Activated T-helper 2 cell treated with anti-CD3 and anti-CD28 coated beads, Interferon-gamma antibody, Interleukin-2, Interleukin-4, amounts not matched to agents 10 μg/mL and 5 μg/mL and 100 μg/mL, durations not matched to agents 14 hours and 24 hours and 36 hours (primary cell): ENCODE data around the gene PRTN3. TPM values are rescaled to one million over a fixed set of nuclear protein-coding genes. Genes with fewer than 3 reads are reported as not detected.

ENCODE experiments used
- DNase-seq: peaks from one replicate; pipeline ENCODE4 v3.0.0; 2021; ENCODE audit warnings: low spot score
- H3K27ac Mint-ChIP-seq: one replicate; pipeline ENCODE4 v1.8.0; 2021; ENCODE audit warnings: mixed read lengths
- H3K27me3 Mint-ChIP-seq: one replicate; pipeline ENCODE4 v1.8.0; 2021; ENCODE audit warnings: low read depth, mixed read lengths
- H3K36me3 Mint-ChIP-seq: one replicate; pipeline ENCODE4 v1.8.0; 2021; ENCODE audit warnings: low read depth, mixed read lengths
- H3K4me1 Mint-ChIP-seq: one replicate; pipeline ENCODE4 v1.8.0; 2021; ENCODE audit warnings: low read depth, mixed read lengths
- H3K4me3 Mint-ChIP-seq: one replicate; pipeline ENCODE4 v1.8.0; 2021; ENCODE audit warnings: low read depth, mild to moderate bottlenecking, moderate library complexity, mixed read lengths
- H3K9me3 Mint-ChIP-seq: one replicate; pipeline ENCODE4 v1.8.0; 2021; ENCODE audit warnings: mixed read lengths
- intact Hi-C: fragments of 100-400 bp; cut with micrococcal nuclease; formaldehyde crosslinking; loops from one replicate; pipeline ENCODE4 v1.15.1; 2023
- total RNA-seq: library from RNA; stranded (reverse); gene quantifications from 2 replicates; pipeline ENCODE4 v1.2.3, GENCODE V29; 2022

The PRTN3 gene
- total RNA-seq, 1 donor from 2014 or later = not detected

GRCh38 chr19:806815-807421 is 33.9 kb upstream of the PRTN3 start:
- Mint-ChIP-seq H3K36me3 (peaks cover 72% of the 10 kb centered on the region), H3K9me3 (no peaks in the 10 kb centered on the region), H3K4me1 (peaks cover 2% of the 10 kb centered on the region), H3K27ac (no peak overlapping the region), H3K4me3 (no peak overlapping the region), H3K27me3 (no peaks in the 10 kb centered on the region)
- no peak for DNase-seq
- intact Hi-C loops = no loop called here

DNA sequence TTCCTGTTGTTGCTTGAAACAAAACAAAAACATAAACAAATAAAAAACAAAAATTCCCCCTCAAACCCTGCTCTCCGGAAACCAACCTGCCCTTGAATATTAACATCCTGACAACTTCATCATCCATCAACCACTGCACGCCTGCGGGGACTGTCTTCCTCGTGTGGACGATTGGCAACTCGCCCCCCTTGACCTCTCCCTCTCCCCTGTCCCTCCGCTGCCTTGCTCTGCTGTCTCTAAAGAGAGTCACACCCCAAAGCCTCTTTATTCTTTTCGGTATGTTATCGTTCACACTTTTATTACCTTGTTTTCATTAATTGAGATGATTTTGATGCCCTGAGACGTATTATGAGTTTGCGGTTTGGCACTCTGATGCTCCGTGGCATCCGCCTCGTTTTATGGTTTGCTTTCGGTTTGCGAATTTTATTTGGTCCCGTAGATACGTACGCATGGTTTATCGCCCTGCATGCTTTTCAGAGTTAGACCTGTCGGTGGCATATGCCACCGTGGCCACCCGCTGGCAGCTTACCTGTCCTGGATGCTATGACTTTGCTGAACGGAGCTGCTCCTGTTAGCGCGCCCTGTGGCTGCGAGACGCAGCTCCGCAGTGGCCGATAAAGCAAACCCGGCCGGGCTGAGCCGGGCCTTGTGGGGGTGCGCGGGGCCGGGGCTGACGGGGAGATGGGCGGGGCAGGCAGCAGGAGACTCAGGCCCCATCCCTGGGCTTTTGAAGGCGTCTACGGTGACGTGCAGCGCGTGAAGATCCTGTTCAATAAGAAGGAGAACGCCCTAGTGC is 33.0 kb upstream of the PRTN3 start:
- H3K27ac Mint-ChIP-seq = no peak overlapping the region
- H3K4me1 Mint-ChIP-seq = peaks cover 2% of the 10 kb centered on the region
- no peaks in the 10 kb centered on the region for H3K9me3 Mint-ChIP-seq
- intact Hi-C loops = no loop called here
- no peak overlapping the region for H3K4me3 Mint-ChIP-seq
- H3K36me3 Mint-ChIP-seq = peaks cover 63% of the 10 kb centered on the region
- DNase-seq = no peak
- no peaks in the 10 kb centered on the region for H3K27me3 Mint-ChIP-seq

DNA sequence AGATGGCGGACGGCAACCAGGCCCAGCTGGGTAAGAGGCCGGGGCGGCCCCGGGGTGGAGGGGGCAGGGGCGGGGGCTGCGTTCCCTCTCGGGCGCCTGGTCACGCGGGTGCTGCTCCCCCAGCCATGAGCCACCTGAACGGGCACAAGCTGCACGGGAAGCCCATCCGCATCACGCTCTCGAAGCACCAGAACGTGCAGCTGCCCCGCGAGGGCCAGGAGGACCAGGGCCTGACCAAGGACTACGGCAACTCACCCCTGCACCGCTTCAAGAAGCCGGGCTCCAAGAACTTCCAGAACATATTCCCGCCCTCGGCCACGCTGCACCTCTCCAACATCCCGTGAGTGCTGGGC is 32.4 kb upstream of the PRTN3 start:
- intact Hi-C loops = no loop called here
- H3K27me3 Mint-ChIP-seq = no peaks in the 10 kb centered on the region
- no peak overlapping the region for H3K4me3 Mint-ChIP-seq

DNA sequence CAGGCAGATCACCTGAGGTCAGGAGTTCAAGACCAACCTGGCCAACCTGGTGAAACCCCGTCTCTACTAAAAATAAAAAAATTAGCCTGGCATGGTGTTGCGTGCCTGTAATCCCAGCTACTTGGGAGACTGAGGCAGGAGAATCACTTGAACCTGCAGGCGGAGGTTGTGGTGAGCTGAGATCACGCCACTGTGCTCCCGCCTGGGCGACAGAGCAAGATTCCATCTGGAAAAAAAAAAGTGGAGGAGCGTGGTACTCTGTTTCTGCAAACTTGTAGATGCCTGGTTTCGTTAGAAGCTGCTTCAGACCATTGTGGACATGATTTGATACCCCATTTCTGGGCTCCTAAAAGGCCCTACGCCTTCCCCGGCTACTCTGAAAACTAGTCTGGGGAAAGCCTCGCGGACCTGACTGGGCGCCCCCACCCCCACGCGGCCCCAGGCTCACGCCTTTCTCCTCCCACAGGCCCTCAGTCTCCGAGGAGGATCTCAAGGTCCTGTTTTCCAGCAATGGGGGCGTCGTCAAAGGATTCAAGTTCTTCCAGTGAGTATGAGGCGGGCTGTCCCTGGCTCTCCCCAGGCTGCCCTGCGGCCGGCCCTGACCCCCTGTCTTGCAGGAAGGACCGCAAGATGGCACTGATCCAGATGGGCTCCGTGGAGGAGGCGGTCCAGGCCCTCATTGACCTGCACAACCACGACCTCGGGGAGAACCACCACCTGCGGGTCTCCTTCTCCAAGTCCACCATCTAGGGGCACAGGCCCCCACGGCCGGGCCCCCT is 30.5 kb upstream of the PRTN3 start:
- Mint-ChIP-seq H3K4me1 (peaks cover 2% of the 10 kb centered on the region), H3K27ac (no peak overlapping the region), H3K9me3 (no peaks in the 10 kb centered on the region), H3K4me3 (no peak overlapping the region), H3K36me3 (peaks cover 58% of the 10 kb centered on the region), H3K27me3 (no peaks in the 10 kb centered on the region)
- intact Hi-C loops = no loop called here
- no peak for DNase-seq

More for the DNA sequence above, 32.4 kb upstream of the PRTN3 start:
- Mint-ChIP-seq H3K36me3 (peaks cover 60% of the 10 kb centered on the region), H3K27ac (no peak overlapping the region), H3K4me1 (peaks cover 2% of the 10 kb centered on the region), H3K9me3 (no peaks in the 10 kb centered on the region)
- DNase-seq = no peak

DNA sequence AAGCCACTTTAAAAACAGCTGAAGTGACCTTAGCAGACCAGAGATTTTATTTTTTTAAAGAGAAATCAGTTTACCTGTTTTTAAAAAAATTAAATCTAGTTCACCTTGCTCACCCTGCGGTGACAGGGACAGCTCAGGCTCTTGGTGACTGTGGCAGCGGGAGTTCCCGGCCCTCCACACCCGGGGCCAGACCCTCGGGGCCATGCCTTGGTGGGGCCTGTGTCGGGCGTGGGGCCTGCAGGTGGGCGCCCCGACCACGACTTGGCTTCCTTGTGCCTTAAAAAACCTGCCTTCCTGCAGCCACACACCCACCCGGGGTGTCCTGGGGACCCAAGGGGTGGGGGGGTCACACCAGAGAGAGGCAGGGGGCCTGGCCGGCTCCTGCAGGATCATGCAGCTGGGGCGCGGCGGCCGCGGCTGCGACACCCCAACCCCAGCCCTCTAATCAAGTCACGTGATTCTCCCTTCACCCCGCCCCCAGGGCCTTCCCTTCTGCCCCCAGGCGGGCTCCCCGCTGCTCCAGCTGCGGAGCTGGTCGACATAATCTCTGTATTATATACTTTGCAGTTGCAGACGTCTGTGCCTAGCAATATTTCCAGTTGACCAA is 29.8 kb upstream of the PRTN3 start:
- no peak overlapping the region for H3K27ac Mint-ChIP-seq
- peaks cover 2% of the 10 kb centered on the region for H3K4me1 Mint-ChIP-seq
- H3K36me3 Mint-ChIP-seq = peaks cover 59% of the 10 kb centered on the region
- intact Hi-C loops = no loop called here
- H3K27me3 Mint-ChIP-seq = no peaks in the 10 kb centered on the region
- no peaks in the 10 kb centered on the region for H3K9me3 Mint-ChIP-seq
- DNase-seq = no peak
- no peak overlapping the region for H3K4me3 Mint-ChIP-seq

DNA sequence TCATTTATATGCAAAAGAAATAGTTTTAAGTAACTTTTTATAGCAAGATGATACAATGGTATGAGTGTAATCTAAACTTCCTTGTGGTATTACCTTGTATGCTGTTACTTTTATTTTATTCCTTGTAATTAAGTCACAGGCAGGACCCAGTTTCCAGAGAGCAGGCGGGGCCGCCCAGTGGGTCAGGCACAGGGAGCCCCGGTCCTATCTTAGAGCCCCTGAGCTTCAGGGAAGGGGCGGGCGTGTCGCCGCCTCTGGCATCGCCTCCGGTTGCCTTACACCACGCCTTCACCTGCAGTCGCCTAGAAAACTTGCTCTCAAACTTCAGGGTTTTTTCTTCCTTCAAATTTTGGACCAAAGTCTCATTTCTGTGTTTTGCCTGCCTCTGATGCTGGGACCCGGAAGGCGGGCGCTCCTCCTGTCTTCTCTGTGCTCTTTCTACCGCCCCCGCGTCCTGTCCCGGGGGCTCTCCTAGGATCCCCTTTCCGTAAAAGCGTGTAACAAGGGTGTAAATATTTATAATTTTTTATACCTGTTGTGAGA is 29.2 kb upstream of the PRTN3 start:
- peaks cover 2% of the 10 kb centered on the region for H3K4me1 Mint-ChIP-seq
- H3K27ac Mint-ChIP-seq = no peak overlapping the region
- no peaks in the 10 kb centered on the region for H3K27me3 Mint-ChIP-seq
- H3K9me3 Mint-ChIP-seq = peaks cover 4% of the 10 kb centered on the region
- no peak overlapping the region for H3K4me3 Mint-ChIP-seq
- DNase-seq = no peak
- H3K36me3 Mint-ChIP-seq = peaks cover 63% of the 10 kb centered on the region
- intact Hi-C loops = no loop called here

DNA sequence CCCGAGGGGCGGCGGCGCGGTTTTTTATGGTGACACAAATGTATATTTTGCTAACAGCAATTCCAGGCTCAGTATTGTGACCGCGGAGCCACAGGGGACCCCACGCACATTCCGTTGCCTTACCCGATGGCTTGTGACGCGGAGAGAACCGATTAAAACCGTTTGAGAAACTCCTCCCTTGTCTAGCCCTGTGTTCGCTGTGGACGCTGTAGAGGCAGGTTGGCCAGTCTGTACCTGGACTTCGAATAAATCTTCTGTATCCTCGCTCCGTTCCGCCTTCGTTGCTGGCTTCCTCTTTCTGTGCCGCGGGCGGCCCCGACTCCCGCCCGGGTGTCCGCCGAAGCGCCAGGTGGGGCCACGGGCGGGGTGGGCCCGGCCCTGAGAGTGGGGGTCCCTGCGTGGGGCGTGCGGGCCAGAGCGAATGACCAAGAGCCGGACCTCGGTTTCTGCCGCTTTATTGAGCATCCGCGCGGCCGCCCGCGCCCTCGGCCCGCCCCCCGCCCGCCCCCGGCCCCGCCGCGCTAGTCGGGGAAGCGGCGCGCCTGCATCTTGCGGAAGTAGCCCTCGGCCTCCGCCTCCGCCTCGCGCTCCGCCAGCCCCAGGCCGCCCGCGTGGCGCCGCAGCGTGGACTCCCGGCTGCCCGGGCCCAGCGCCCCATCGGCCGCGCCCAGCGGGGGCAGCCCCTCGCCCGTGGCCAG is 28.6 kb upstream of the PRTN3 start:
- Mint-ChIP-seq H3K4me1 (peaks cover 2% of the 10 kb centered on the region), H3K27me3 (no peaks in the 10 kb centered on the region), H3K27ac (no peak overlapping the region), H3K4me3 (no peak overlapping the region), H3K36me3 (peaks cover 63% of the 10 kb centered on the region), H3K9me3 (peaks cover 5% of the 10 kb centered on the region)
- intact Hi-C loops = no loop called here
- no peak for DNase-seq

- Mint-ChIP-seq H3K9me3 (peaks cover 5% of the 10 kb centered on the region), H3K27ac (no peak overlapping the region), H3K27me3 (no peaks in the 10 kb centered on the region), H3K4me3 (no peak overlapping the region), H3K4me1 (no peaks in the 10 kb centered on the region), H3K36me3 (peaks cover 57% of the 10 kb centered on the region)
- DNase-seq = no peak
- intact Hi-C loops = no loop called here
Observed at GRCh38 chr19:812747-813218, 28.0 kb upstream of the PRTN3 start.

DNA sequence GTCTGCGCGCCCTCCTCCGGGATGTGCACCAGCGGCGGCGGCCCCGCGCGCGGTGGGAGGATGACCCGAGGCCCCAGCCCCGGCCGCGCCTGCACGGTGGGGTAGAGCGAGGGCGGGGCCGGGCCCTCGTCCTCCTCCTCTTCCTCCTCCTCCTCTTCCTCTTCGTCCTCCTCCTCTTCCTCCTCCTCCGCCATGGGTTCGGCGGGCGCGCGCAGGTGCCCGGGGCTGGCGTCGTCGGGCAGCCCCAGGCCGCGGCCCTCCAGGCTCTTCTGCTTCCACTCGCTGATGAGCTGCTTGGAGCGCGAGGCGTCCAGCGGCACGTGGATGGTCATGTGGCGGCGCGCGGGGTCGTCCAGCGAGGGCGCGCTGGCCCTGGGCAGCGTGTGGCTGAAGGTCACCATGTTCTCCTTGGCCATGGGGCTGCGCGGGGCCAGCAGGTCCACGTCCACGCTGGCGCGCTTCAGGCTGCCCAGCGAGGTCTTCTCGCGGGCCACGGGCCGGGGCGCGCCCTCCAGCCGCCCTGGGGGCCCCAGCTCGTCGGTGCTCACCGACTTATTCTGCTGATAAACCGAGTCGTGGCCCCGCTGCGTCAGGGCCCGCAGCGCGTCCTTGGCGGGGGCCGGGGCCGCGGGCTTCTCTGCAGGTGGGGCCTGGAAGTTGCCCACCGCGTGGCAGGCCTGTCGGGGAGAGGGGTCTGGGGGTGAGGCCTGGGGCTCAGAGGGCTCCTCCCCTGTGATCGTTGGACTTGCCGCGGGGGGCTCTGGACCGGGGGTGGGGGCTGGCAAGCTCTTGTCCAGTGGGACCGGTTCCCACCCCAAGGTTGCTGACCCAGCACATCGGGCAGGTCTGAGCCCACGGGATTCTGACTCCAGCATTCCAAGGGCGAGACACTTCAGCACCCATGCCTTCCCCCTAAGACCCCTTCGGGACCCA is 27.3 kb upstream of the PRTN3 start:
- Mint-ChIP-seq H3K9me3 (peaks cover 5% of the 10 kb centered on the region), H3K36me3 (peaks cover 54% of the 10 kb centered on the region), H3K4me3 (no peak overlapping the region), H3K27ac (no peak overlapping the region), H3K4me1 (no peaks in the 10 kb centered on the region), H3K27me3 (no peaks in the 10 kb centered on the region)
- intact Hi-C loops = no loop called here
- no peak for DNase-seq

- peaks cover 5% of the 10 kb centered on the region for H3K9me3 Mint-ChIP-seq
- intact Hi-C loops = no loop called here
- no peak for DNase-seq
- H3K27ac Mint-ChIP-seq = no peak overlapping the region
- H3K4me1 Mint-ChIP-seq = no peaks in the 10 kb centered on the region
- peaks cover 51% of the 10 kb centered on the region for H3K36me3 Mint-ChIP-seq
- no peak overlapping the region for H3K4me3 Mint-ChIP-seq
- H3K27me3 Mint-ChIP-seq = no peaks in the 10 kb centered on the region
Observed at GRCh38 chr19:814152-815078, 26.4 kb upstream of the PRTN3 start.
